Lower leg skin (tissue), 4 donors: ENCODE results near the gene ERC1. TPM values are rescaled to one million over a fixed set of nuclear protein-coding genes. Genes with fewer than 3 reads are reported as not detected.

Experiments used
- DNase-seq, 2 donors: peaks; one replicate each; pipeline ENCODE4 v3.0.0-alpha.2; 2019; ENCODE audit warnings: low spot score in 2 of 2
- H3K4me3 ChIP-seq: fragments of 200-600 bp; sonication (generic); 2 replicates; pipeline ENCODE4 v1.5.1; 2017; ENCODE audit warnings: mild to moderate bottlenecking, low read depth; ENCODE audit not compliant: poor library complexity, severe bottlenecking
- POLR2A ChIP-seq, 2 donors: fragments of 450-650 bp; IDR thresholded peaks; one replicate each; pipeline ENCODE4 v1.6.1; 2016 to 2017; ENCODE audit warnings: antibody characterized with exemption in 2 of 2, mild to moderate bottlenecking in 1 of 2, moderate library complexity in 1 of 2
- WGBS, 2 donors: methylation state at CpG; one replicate each; pipeline ENCODE4 v1.1.5; 2018; 5-methylcytosine and 5-hydroxymethylcytosine counted together
- intact Hi-C: fragments of 100-400 bp; cut with DNase I; formaldehyde crosslinking; loops from one replicate; pipeline ENCODE4 v1.15.0; 2023; ENCODE audit warnings: low total_unique reads
- total RNA-seq, 4 donors: library from RNA; depleted of rRNA; stranded (reverse); fragments of >200 nt; gene quantifications; one replicate each; pipeline ENCODE4 v1.1.0, GENCODE V29; 2016
- TF ChIP-seq, protein P1 (sequence below), 3 donors: fragments of 450-650 bp; IDR thresholded peaks; one replicate each; pipeline ENCODE4 v1.5.1; 2016; ENCODE audit warnings: antibody characterized with exemption in 3 of 3, mild to moderate bottlenecking in 3 of 3, moderate library complexity in 2 of 3

ERC1 gene
- total RNA-seq, 4 donors from 2014 or later, result 22.1 to 42.7 (median 29.7) TPM

DNA sequence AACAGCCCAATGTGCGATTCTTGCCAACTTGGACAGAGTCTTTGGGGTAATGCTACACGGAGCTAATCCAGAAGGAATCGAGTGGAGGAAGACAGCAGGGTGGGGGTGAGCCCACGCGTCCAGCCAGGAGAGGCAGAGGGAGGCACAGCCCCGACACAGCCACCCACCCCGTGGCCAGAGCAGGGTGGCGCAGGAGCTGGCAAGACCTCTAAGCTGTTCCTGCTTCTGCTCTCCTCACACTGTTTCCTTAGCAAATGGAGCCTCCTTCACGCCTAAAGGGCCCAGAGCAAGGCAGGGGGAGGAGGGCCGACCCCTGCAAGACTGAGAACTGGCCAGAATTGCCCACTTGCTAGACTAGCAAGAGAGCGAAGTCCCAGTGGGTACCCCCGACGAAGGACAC lies 511.8 kb downstream of the ERC1 start:
- 48 to 60% methylated on average over 12 to 13 of the region's 13 CpGs for WGBS, 2 donors

DNA sequence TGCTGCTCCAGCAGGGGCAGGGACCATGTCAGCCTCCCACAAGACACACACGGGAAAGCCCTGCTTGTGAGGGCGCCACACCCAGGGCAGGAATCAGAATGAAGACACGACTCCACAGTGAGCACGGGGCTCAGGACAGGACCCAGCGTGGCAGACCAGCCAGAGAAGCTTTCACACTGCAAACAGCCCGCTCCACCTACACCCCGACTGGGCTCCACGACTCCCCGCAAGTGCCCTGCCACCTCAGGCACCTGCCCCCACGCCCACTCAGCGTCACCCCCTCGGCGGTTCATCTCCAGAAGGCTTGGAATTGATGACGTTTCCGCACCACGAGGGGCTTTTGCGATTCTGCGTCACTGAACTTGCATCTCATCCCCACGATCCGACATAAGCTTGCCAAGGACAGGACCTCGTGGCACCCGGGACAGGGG lies 512.3 kb downstream of the ERC1 start:
- DNase-seq, result peak in 1 of 2 donors; percentile 84
- no peak overlapping the region for H3K4me3 ChIP-seq
- intact Hi-C loops, result no loop called here
- 86% methylated on average over 20 to 22 of the region's 22 CpGs for WGBS, 2 donors
- TF ChIP-seq, protein P1, sequence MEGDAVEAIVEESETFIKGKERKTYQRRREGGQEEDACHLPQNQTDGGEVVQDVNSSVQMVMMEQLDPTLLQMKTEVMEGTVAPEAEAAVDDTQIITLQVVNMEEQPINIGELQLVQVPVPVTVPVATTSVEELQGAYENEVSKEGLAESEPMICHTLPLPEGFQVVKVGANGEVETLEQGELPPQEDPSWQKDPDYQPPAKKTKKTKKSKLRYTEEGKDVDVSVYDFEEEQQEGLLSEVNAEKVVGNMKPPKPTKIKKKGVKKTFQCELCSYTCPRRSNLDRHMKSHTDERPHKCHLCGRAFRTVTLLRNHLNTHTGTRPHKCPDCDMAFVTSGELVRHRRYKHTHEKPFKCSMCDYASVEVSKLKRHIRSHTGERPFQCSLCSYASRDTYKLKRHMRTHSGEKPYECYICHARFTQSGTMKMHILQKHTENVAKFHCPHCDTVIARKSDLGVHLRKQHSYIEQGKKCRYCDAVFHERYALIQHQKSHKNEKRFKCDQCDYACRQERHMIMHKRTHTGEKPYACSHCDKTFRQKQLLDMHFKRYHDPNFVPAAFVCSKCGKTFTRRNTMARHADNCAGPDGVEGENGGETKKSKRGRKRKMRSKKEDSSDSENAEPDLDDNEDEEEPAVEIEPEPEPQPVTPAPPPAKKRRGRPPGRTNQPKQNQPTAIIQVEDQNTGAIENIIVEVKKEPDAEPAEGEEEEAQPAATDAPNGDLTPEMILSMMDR (IDR thresholded peaks at IDR 0.05), result no peak

More for the DNA sequence above, 511.8 kb downstream of the ERC1 start:
- DNase-seq, result peak in 1 of 2 donors; percentile 79
- intact Hi-C loops, result no loop called here
- TF ChIP-seq POLR2A (IDR thresholded peaks at IDR 0.05), result no peak
- TF ChIP-seq, protein P1 (IDR thresholded peaks at IDR 0.05), result no peak
- H3K4me3 ChIP-seq, result no peak overlapping the region

DNA sequence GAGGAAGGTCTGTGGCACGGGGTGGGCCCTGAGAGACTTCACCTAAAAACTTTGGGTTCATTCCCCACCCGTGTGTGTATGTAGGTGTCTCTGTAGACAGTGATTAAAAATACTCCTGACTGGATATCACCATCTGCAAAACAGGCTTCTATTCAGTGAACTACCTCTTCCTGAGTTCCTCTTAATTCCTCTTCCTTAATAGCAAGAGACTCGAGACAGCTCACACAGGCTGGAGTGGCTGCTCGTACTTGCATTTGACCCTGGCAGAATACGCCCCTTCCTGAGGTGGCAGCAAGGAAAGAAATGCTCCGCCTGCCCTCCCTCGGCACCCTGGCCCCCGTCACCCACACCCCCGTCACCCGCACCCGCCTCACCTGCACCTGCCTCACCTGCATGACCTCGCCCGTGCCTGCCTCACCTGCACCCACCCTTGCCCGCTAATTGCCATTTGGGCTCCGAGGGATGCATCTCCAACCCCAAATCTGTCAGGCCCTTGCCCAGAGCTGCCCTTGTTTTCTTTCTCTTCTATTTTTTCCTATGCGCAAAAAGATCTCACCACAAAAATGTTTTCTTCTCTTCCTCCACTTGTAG lies 513.4 kb downstream of the ERC1 start:
- WGBS, 2 donors, result 66 to 69% methylated on average over 16 of the region's 16 CpGs
- intact Hi-C loops, result no loop called here
- no peak for TF ChIP-seq POLR2A (IDR thresholded peaks at IDR 0.05)
- TF ChIP-seq, protein P1 (IDR thresholded peaks at IDR 0.05), result no peak
- peak in 1 of 2 donors; percentile 81 for DNase-seq
- H3K4me3 ChIP-seq, result no peak overlapping the region

DNA sequence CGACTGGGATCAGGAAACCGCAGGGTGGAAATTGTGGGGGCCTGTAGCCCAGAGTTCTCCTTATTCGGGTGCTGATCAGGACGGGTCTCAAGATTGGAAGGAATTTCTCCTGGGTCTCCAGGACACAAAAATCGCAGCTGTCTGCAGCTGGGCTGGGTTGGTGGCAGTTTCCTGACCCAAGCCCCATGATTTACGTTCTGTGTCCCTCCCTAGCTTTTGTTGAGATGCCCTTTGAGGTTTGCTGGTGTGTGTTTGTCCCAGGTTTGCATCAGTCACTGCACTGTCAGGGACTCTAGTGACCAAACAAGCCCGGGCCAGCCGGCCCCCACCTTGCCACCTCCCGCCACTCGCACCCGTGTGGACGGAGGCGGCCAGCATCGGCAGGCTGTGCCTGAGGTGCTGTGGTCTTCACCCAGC lies 513.9 kb downstream of the ERC1 start:
- intact Hi-C loops, result no loop called here
- H3K4me3 ChIP-seq, result no peak overlapping the region
- WGBS, 2 donors, result 73 to 77% methylated on average over 14 of the region's 14 CpGs
- peak in 1 of 2 donors; percentile 49 for DNase-seq
- TF ChIP-seq, protein P1 (IDR thresholded peaks at IDR 0.05), result no peak
- no peak for TF ChIP-seq POLR2A (IDR thresholded peaks at IDR 0.05)

DNA sequence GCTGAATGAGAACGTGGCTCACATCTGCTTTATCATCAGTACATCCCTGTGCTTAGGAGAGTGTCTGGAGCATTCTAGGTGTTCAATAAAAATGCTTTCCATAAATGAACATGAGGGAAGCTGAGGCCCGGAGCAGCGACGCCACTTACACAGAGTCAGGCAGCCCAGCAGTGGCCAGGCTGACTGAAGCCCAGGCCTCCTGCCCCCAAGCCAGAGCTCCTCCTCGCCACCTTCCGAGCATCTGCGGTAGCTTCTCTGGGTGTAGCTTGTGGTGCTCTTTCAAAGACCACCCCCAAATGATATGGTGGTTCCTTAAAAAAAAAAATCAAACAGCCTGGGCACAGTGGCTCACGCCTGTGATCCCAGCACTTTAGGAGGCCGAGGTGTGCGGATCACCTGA lies 514.6 kb downstream of the ERC1 start:
- TF ChIP-seq, protein P1 (IDR thresholded peaks at IDR 0.05), result no peak
- no peak for TF ChIP-seq POLR2A (IDR thresholded peaks at IDR 0.05)
- DNase-seq, result peak in 1 of 2 donors; percentile 72
- no peak overlapping the region for H3K4me3 ChIP-seq
- intact Hi-C loops, result no loop called here
- WGBS, 2 donors, result 95 to 97% methylated on average over 10 of the region's 10 CpGs

DNA sequence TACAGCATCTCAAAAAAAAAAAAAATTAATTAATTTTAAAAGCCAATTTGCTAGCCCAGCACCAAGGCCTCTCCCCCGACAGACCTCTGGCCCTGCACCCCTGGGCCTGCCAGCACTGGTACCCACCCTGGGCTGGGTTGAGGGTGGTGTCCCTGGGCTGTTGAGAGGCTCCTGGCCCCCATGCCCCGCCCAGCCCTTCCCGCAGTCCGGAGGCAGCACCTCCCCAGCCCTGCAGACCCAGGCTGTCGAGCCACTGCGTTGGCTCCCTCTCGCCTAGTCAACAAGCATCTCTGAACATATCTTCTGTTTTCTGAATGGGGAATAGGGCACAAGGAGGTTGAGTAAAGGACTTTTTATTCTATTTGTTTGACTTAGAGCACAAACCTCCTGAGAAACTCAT lies 516.3 kb downstream of the ERC1 start:
- peak in 1 of 2 donors; percentile 56 for DNase-seq
- intact Hi-C loops, result no loop called here
- 84 to 85% methylated on average over 7 of the region's 7 CpGs for WGBS, 2 donors
- H3K4me3 ChIP-seq, result no peak overlapping the region
- no peak for TF ChIP-seq POLR2A (IDR thresholded peaks at IDR 0.05)
- TF ChIP-seq, protein P1 (IDR thresholded peaks at IDR 0.05), result no peak
